ENCODE results near the gene TIGD4.

DNA sequence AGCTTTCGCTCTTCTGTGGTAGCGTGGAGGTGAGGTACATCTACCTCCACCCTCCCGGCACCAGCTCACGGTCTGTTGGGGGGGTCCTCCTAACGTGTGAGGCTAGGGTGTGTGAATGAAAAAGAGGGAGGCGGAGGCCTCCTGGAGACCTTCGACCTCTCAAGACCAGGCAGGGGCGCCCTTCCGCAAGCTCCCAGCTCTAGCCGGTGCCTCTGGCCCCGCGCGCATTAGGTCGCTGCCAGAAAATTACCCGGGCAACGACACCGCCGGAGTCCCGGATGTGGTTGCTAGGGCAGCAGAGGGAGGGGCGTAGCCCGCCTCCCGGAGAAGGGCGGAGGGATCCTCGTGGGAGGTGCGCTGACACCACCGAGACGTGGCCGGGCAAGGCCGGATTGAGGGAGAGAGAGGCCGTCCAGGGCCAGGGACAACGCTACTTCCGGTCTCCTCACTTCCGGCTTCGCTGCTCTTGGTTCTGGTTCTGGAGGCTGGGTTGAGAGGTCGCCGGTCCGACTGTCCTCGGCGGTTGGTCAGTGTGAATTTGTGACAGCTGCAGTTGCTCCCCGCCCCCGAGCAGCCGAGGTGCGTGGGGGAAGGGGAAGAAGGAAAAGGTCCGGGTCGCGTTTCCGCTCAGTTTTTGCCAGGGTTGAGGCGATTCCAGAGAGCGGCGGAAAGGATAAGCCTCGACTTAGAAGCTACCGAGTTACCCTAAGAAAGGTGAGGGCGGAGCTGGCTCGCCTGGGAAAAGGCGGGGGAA is at the start of gene TIGD4, which contains the start of gene ARFIP1:
- TF ChIP-seq POLR2A (IDR thresholded peaks at IDR 0.05; ENCODE audit: extremely low read depth, insufficient read length) (peak; percentile 44), MYC (IDR thresholded peaks at IDR 0.05; ENCODE audit: low read depth, low read length) (peak; percentile 25; the same call in 1 of the 2 replicates)
- TF ChIP-seq, protein P1, sequence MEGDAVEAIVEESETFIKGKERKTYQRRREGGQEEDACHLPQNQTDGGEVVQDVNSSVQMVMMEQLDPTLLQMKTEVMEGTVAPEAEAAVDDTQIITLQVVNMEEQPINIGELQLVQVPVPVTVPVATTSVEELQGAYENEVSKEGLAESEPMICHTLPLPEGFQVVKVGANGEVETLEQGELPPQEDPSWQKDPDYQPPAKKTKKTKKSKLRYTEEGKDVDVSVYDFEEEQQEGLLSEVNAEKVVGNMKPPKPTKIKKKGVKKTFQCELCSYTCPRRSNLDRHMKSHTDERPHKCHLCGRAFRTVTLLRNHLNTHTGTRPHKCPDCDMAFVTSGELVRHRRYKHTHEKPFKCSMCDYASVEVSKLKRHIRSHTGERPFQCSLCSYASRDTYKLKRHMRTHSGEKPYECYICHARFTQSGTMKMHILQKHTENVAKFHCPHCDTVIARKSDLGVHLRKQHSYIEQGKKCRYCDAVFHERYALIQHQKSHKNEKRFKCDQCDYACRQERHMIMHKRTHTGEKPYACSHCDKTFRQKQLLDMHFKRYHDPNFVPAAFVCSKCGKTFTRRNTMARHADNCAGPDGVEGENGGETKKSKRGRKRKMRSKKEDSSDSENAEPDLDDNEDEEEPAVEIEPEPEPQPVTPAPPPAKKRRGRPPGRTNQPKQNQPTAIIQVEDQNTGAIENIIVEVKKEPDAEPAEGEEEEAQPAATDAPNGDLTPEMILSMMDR (IDR thresholded peaks at IDR 0.05; ENCODE audit: low read depth, low read length) = peak; percentile 30
- TF ChIP-seq, protein P2, sequence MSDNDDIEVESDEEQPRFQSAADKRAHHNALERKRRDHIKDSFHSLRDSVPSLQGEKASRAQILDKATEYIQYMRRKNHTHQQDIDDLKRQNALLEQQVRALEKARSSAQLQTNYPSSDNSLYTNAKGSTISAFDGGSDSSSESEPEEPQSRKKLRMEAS (IDR thresholded peaks at IDR 0.05; ENCODE audit: low read depth, low read length) = peak; percentile 32; the same call in 1 of the 2 replicates

Data from NB4 (cell line).